ENCODE data around the gene DOCK10. TPM values are rescaled to one million over a fixed set of nuclear protein-coding genes. Genes with fewer than 3 reads are reported as not detected.

DOCK10 gene
- total and polyA plus RNA-seq, 7 donors: 3.0 to 11.4 (median 5.4) TPM

DNA sequence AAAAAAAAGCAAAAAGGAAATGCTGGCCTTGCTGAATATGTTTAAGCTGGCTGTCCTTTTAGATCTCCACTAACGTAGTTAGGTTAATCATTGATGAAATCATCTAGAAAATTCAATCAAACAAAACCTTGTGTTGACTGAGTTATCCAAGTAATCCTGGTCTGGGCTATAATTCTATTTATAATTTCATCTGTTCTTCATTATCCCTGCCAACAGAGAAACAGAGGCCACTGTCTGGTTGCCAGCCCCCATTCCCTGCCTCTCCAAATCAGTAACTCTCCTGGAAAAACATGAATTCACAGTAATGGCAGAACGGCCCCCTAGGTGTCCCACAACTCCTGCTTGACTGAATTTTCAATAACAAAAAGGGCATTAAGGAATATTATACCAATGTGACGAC lies 24.6 kb downstream of the DOCK10 start:
- Histone ChIP-seq H3K27ac (no peak overlapping the region), H3K9me3 (no peaks in the 10 kb centered on the region), H3K4me3 (no peak overlapping the region), H3K36me3 (no peaks in the 10 kb centered on the region), H3K27me3 (no peaks in the 10 kb centered on the region), H3K4me1 (no peaks in the 10 kb centered on the region)
- 21 to 70% methylated on average over 3 of the region's 3 CpGs for WGBS, 2 donors
- intact Hi-C loops (cut with DNase I): no loop called here
- DNase-seq: no peak
- TF ChIP-seq EP300 (IDR thresholded peaks at IDR 0.05) (no peak), POLR2A (IDR thresholded peaks at IDR 0.05) (no peak), POLR2AphosphoS5 (IDR thresholded peaks at IDR 0.05) (no peak)
- TF ChIP-seq, protein P1, sequence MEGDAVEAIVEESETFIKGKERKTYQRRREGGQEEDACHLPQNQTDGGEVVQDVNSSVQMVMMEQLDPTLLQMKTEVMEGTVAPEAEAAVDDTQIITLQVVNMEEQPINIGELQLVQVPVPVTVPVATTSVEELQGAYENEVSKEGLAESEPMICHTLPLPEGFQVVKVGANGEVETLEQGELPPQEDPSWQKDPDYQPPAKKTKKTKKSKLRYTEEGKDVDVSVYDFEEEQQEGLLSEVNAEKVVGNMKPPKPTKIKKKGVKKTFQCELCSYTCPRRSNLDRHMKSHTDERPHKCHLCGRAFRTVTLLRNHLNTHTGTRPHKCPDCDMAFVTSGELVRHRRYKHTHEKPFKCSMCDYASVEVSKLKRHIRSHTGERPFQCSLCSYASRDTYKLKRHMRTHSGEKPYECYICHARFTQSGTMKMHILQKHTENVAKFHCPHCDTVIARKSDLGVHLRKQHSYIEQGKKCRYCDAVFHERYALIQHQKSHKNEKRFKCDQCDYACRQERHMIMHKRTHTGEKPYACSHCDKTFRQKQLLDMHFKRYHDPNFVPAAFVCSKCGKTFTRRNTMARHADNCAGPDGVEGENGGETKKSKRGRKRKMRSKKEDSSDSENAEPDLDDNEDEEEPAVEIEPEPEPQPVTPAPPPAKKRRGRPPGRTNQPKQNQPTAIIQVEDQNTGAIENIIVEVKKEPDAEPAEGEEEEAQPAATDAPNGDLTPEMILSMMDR (IDR thresholded peaks at IDR 0.05): no peak

DNA sequence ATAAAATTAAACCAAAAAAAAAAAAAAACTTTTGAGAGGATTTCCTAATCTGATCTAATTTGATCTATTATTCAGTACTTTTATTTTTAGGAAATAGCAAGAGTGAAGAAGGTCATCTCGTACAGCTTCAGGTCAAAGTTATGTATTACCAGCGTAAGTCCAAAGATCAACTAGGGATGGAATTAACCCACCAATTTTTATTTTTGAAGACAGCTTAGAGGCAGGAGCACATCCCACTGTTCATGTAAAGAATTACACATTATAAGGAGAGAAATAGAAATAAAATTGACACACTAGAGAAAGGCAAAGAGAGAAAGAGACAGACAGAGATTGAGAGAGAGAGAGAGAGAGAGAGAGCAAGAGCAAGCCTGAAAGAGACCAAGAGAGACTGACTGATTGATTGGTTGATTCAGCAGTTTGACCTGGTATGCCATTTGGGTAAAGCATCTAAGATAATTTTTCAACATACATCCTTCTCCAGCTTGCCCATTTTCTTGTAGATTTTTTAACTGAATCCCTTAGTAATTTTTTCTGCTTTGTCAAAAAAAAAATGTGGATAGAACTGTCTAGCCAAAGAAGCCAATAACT lies 25.1 kb downstream of the DOCK10 start:
- no peaks in the 10 kb centered on the region for H3K27me3 ChIP-seq
- H3K4me3 ChIP-seq: no peak overlapping the region
- no peak overlapping the region for H3K27ac ChIP-seq
- no peaks in the 10 kb centered on the region for H3K36me3 ChIP-seq
- H3K4me1 ChIP-seq: no peaks in the 10 kb centered on the region
- 43 to 83% methylated on average over 2 of the region's 2 CpGs for WGBS, 2 donors
- no peaks in the 10 kb centered on the region for H3K9me3 ChIP-seq
- intact Hi-C loops (cut with DNase I): no loop called here
- no peak for DNase-seq
- no peak for TF ChIP-seq POLR2AphosphoS5 (IDR thresholded peaks at IDR 0.05)
- no peak for TF ChIP-seq EP300 (IDR thresholded peaks at IDR 0.05)
- TF ChIP-seq, protein P1 (IDR thresholded peaks at IDR 0.05): no peak
- no peak for TF ChIP-seq POLR2A (IDR thresholded peaks at IDR 0.05)

DNA sequence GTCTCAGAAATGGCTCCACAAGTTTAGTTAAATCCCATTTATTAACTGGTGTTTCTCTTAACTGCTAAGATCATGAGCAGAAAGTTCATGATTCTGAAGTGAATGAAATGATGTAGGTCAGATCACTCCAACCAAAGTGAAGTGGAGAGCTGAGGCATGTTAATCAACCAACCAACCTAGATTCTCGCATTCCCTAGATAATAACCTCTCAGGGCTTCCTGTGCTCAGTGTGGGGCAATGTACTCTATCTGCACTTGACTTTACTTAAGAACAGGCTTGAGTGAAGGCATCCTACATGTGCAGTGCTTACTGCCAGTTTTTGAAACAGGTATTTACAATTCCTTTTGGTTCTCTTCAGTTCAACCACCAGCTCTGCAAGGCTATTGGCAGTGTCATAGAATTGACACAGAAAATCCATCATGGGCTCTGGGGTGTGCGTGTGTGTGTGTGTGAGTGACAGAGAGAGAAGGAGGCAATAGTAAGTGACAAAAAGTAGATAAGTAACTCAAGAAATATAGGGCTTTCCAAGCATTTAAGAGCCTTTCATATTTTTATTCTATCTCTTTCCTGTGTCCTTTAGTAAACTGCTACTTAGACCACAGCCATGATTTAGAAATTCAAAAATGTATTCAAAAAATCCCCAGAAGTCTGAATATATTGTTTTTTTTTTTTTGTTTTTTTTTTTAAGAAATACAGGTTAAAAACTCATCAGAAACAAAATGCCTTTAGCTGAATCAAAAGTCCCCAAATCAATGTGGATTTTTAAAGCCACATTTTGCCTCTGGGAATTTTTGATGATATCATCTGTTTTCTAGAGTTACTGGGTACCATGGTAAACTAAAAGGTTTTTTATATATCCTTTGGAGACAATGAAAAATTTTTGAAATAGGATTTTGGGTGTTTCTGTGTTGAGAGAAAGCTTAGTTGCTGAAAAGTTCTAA lies 28.6 kb downstream of the DOCK10 start:
- Histone ChIP-seq H3K27me3 (no peaks in the 10 kb centered on the region), H3K36me3 (no peaks in the 10 kb centered on the region), H3K9me3 (no peaks in the 10 kb centered on the region), H3K4me3 (no peak overlapping the region), H3K27ac (no peak overlapping the region), H3K4me1 (no peaks in the 10 kb centered on the region)
- TF ChIP-seq EP300 (IDR thresholded peaks at IDR 0.05) (no peak), POLR2AphosphoS5 (IDR thresholded peaks at IDR 0.05) (no peak)
- intact Hi-C loops (cut with DNase I): no loop called here
- DNase-seq: no peak
- 86 to 90% methylated on average over 2 of the region's 2 CpGs for WGBS, 2 donors

DNA sequence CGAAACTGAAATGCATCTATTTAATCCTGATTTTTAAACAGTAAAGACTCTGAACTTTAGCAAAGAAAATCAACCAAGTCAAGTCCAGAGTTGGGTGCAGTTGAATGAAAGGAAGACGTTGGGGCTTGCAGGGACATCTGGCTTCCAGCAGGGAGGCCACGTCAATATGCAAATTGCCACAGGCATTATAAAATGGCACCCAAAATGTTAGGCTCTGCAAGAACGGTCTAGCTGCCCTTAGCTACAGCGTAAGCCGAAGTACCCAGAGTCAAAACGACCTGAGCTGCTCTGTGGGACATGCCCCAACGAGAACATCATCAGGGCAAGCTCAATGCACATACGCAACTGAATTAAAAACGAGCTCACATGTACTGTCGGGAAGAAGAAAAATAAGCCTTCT lies 30.7 kb downstream of the DOCK10 start:
- Histone ChIP-seq H3K4me3 (no peak overlapping the region), H3K9me3 (no peaks in the 10 kb centered on the region), H3K36me3 (no peaks in the 10 kb centered on the region), H3K4me1 (no peaks in the 10 kb centered on the region), H3K27me3 (no peaks in the 10 kb centered on the region), H3K27ac (no peak overlapping the region)
- intact Hi-C loops (cut with DNase I): no loop called here
- no peak for DNase-seq
- no peak for TF ChIP-seq POLR2AphosphoS5 (IDR thresholded peaks at IDR 0.05)
- TF ChIP-seq, protein P1 (IDR thresholded peaks at IDR 0.05): no peak
- WGBS, 2 donors: 82 to 90% methylated on average over 11 of the region's 11 CpGs

DNA sequence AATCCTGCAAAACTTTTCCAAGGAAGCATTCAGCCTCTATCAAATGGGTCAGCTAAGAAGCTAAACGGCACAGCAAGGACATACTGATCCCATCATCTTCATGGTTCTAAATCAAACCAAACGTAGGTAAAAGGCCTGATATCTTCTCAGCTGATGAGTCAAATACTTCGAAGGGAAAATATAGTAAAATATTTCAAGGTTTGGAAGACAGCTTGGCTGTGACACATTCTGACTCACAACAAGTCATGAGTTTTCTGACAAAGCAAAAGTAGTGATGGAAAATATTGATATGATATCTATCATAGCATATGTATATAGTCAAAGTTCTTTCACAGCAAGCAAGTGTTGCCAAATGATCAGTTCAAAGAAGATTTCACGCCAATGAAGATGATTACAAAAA lies 31.5 kb downstream of the DOCK10 start:
- no peak for DNase-seq
- 84 to 89% methylated on average over 4 of the region's 4 CpGs for WGBS, 2 donors
- H3K27ac ChIP-seq: no peak overlapping the region
- H3K4me1 ChIP-seq: no peaks in the 10 kb centered on the region
- no peaks in the 10 kb centered on the region for H3K27me3 ChIP-seq
- H3K9me3 ChIP-seq: no peaks in the 10 kb centered on the region
- H3K4me3 ChIP-seq: no peak overlapping the region
- intact Hi-C loops (cut with DNase I): no loop called here
- no peaks in the 10 kb centered on the region for H3K36me3 ChIP-seq
- TF ChIP-seq, protein P1 (IDR thresholded peaks at IDR 0.05): no peak
- TF ChIP-seq POLR2AphosphoS5 (IDR thresholded peaks at IDR 0.05) (no peak), POLR2A (IDR thresholded peaks at IDR 0.05) (no peak), EP300 (IDR thresholded peaks at IDR 0.05) (no peak)

Data from sigmoid colon (tissue), 7 donors.